Neural cell (in vitro differentiated cells): ENCODE results near the gene STK24. TPM values are rescaled to one million over a fixed set of nuclear protein-coding genes. Genes with fewer than 3 reads are reported as not detected.

Experiments
- H2AFZ ChIP-seq: fragments of 200-600, 300-800 bp; sonication (generic), shearing (Covaris generic); 2 replicates; pipeline ENCODE4 v1.6.0; 2014; ENCODE audit warnings: low read depth, mild to moderate bottlenecking, antibody characterized with exemption, low read length, moderate library complexity
- H3F3A ChIP-seq: fragments of 200-600 bp; shearing (Covaris generic); 2 replicates; pipeline ENCODE4 v1.6.1; 2016; ENCODE audit warnings: mild to moderate bottlenecking, moderate library complexity, mixed read lengths, antibody characterized with exemption, low read length; ENCODE audit not compliant: insufficient read depth, poor library complexity, severe bottlenecking
- H3K27ac ChIP-seq: fragments of 200-600, 300-800 bp; sonication (generic), shearing (Covaris generic); 2 replicates; pipeline ENCODE4 v1.5.1; 2014; ENCODE audit warnings: mild to moderate bottlenecking, low read length, moderate library complexity
- H3K27me3 ChIP-seq: fragments of 300-800, 200-600 bp; sonication (generic), shearing (Covaris generic); 2 replicates; pipeline ENCODE4 v1.6.0; 2014; ENCODE audit warnings: mild to moderate bottlenecking, low read depth, low read length, moderate library complexity; ENCODE audit not compliant: insufficient read depth
- H3K36me3 ChIP-seq: fragments of 300-800, 200-600 bp; sonication (generic), shearing (Covaris generic); 2 replicates; pipeline ENCODE4 v1.5.1; 2014; ENCODE audit warnings: mild to moderate bottlenecking, antibody characterized with exemption, low read length, moderate library complexity; ENCODE audit not compliant: insufficient read depth
- H3K4me2 ChIP-seq: fragments of 300-800, 200-600 bp; sonication (generic), shearing (Covaris generic); 2 replicates; pipeline ENCODE4 v1.6.0; 2014; ENCODE audit warnings: mild to moderate bottlenecking, low read length
- H3K4me3 ChIP-seq: fragments of 300-800, 200-600 bp; sonication (generic), shearing (Covaris generic); 2 replicates; pipeline ENCODE4 v1.5.1; 2014; ENCODE audit warnings: mild to moderate bottlenecking, low read length, moderate library complexity
- H3K79me2 ChIP-seq: fragments of 200-600 bp; shearing (Covaris generic); replicated peaks from 2 replicates; pipeline ENCODE4 v1.6.0; 2014; ENCODE audit warnings: mild to moderate bottlenecking, low read length, moderate library complexity; ENCODE audit not compliant: insufficient read depth
- H3K9ac ChIP-seq: fragments of 300-800, 200-600 bp; sonication (generic), shearing (Covaris generic); 2 replicates; pipeline ENCODE4 v1.6.1; 2016; ENCODE audit warnings: mild to moderate bottlenecking, low read length, mixed read lengths
- H3K9me2 ChIP-seq: fragments of 200-600 bp; shearing (Covaris generic); 2 replicates; pipeline ENCODE4 v1.6.1; 2016; ENCODE audit warnings: mild to moderate bottlenecking, low read length, mixed read lengths; ENCODE audit not compliant: insufficient read depth
- H3K9me3 ChIP-seq: fragments of 200-600, 300-800 bp; sonication (generic), shearing (Covaris generic); 2 replicates; pipeline ENCODE4 v1.6.1; 2016; ENCODE audit warnings: mild to moderate bottlenecking, mixed run types, low read length, moderate library complexity, mixed read lengths
- H4K20me1 ChIP-seq: fragments of 200-600 bp; shearing (Covaris generic); 2 replicates; pipeline ENCODE4 v1.6.1; 2016; ENCODE audit warnings: mild to moderate bottlenecking, mixed run types; ENCODE audit not compliant: insufficient read depth
- CTCF ChIP-seq: fragments of 450-650 bp; IDR thresholded peaks from 2 replicates; pipeline ENCODE4 v1.5.1; 2014; ENCODE audit warnings: antibody characterized with exemption, mild to moderate bottlenecking, moderate library complexity; ENCODE audit not compliant: poor library complexity, severe bottlenecking
- EP300 ChIP-seq: fragments of 450-650 bp; conservative IDR thresholded peaks from 2 replicates; pipeline ENCODE4 v1.6.1; 2014; ENCODE audit warnings: antibody characterized with exemption, mild to moderate bottlenecking, moderate library complexity; ENCODE audit not compliant: poor library complexity, severe bottlenecking
- EZH2 ChIP-seq: fragments of 200-600, 300-800 bp; shearing (Covaris generic), sonication (generic); IDR thresholded peaks from 2 replicates; pipeline ENCODE4 v1.6.1; 2014; ENCODE audit warnings: antibody characterized with exemption, low read length, borderline replicate concordance, mild to moderate bottlenecking; ENCODE audit not compliant: insufficient read depth, poor library complexity, severe bottlenecking
- MXI1 ChIP-seq: fragments of 450-650 bp; conservative IDR thresholded peaks from 2 replicates; pipeline ENCODE4 v1.6.1; 2014; ENCODE audit warnings: antibody characterized with exemption, mild to moderate bottlenecking; ENCODE audit not compliant: poor library complexity, severe bottlenecking
- POLR2AphosphoS5 ChIP-seq: IDR thresholded peaks from 2 replicates; pipeline ENCODE4 v1.6.1; 2012
- RAD21 ChIP-seq: fragments of 450-650 bp; conservative IDR thresholded peaks from 2 replicates; pipeline ENCODE4 v1.6.1; 2014; ENCODE audit warnings: antibody characterized with exemption, mild to moderate bottlenecking, moderate library complexity
- REST ChIP-seq: IDR thresholded peaks from 2 replicates; pipeline ENCODE4 v1.6.1; 2012; ENCODE audit warnings: borderline replicate concordance
- SMC3 ChIP-seq: fragments of 450-650 bp; conservative IDR thresholded peaks from 2 replicates; pipeline ENCODE4 v1.6.1; 2014; ENCODE audit warnings: antibody characterized with exemption, mild to moderate bottlenecking, moderate library complexity; ENCODE audit not compliant: poor library complexity
- TAF1 ChIP-seq: IDR thresholded peaks from 2 replicates; pipeline ENCODE4 v1.6.1; 2012; ENCODE audit warnings: low read depth
- polyA plus RNA-seq: library from polyadenylated mRNA; depleted of rRNA; stranded (reverse); fragments of >200 nt; gene quantifications from 2 replicates; pipeline ENCODE4 v1.2.3, GENCODE V29; 2014

STK24 gene
- polyA plus RNA-seq, 1 donor from 2014 or later, result 66.0 TPM

GRCh38 chr13:98411013-98411412, 165.9 kb downstream of the STK24 start:
- no peak overlapping the region for H3K9ac ChIP-seq
- H3K36me3 ChIP-seq, result no peaks in the 10 kb centered on the region
- no peaks in the 10 kb centered on the region for H3F3A ChIP-seq
- no peaks in the 10 kb centered on the region for H4K20me1 ChIP-seq
- no peak overlapping the region for H2AFZ ChIP-seq
- H3K9me2 ChIP-seq, result no peaks in the 10 kb centered on the region
- TF ChIP-seq MXI1 (no peak), RAD21 (no peak), CTCF (no peak), POLR2AphosphoS5 (no peak), SMC3 (no peak), REST (no peak), EZH2 (no peak), TAF1 (no peak), EP300 (no peak)
- H3K4me2 ChIP-seq, result no peak overlapping the region
- H3K27ac ChIP-seq, result no peak overlapping the region
- H3K4me3 ChIP-seq, result no peak overlapping the region
- H3K27me3 ChIP-seq, result no peaks in the 10 kb centered on the region
- no peaks in the 10 kb centered on the region for H3K9me3 ChIP-seq
- H3K79me2 ChIP-seq, result no peaks in the 10 kb centered on the region

- no peak overlapping the region for H3K4me3 ChIP-seq
- H3F3A ChIP-seq, result no peaks in the 10 kb centered on the region
- TF ChIP-seq TAF1 (no peak), RAD21 (no peak), POLR2AphosphoS5 (no peak), MXI1 (no peak), EZH2 (no peak), REST (no peak), SMC3 (no peak), CTCF (no peak), EP300 (no peak)
- no peaks in the 10 kb centered on the region for H3K9me3 ChIP-seq
- H4K20me1 ChIP-seq, result no peaks in the 10 kb centered on the region
- no peak overlapping the region for H3K9ac ChIP-seq
- no peak overlapping the region for H2AFZ ChIP-seq
- no peak overlapping the region for H3K4me2 ChIP-seq
- H3K27ac ChIP-seq, result no peak overlapping the region
- no peaks in the 10 kb centered on the region for H3K9me2 ChIP-seq
- H3K79me2 ChIP-seq, result no peaks in the 10 kb centered on the region
- H3K27me3 ChIP-seq, result no peaks in the 10 kb centered on the region
- no peaks in the 10 kb centered on the region for H3K36me3 ChIP-seq
These were observed 166.3 kb downstream of the STK24 start for GRCh38 chr13:98410612-98411011.
